Right lobe of liver (tissue), 6 donors: Measurements from ENCODE around the gene DERL3. TPM values are rescaled to one million over a fixed set of nuclear protein-coding genes. Genes with fewer than 3 reads are reported as not detected.
A peak's percentile ranks its signal among the peaks of the same experiment; 100 is the strongest.
"Not testable (repeated sequence)": the region's sequence is repeated elsewhere in the genome, so short reads cannot be mapped to it uniquely, and the experiment has no call there.

ENCODE experiments used
- ATAC-seq, 4 donors: fragments of 200-7000 bp; cut with Tn5 transposase; one replicate each; pipeline ENCODE4 v1.9.1; 2020; ENCODE audit warnings: mild to moderate bottlenecking in 4 of 4, moderate library complexity in 4 of 4
- DNase-seq, 3 donors: peaks; one replicate each; pipeline ENCODE4 v3.0.0-alpha.2; 2020
- H3K27ac ChIP-seq, 3 donors: fragments of 200-600 bp; one replicate each; pipeline ENCODE4 v1.8.0; 2022
- H3K27me3 ChIP-seq, 2 donors: fragments of 200-600 bp; one replicate each; pipeline ENCODE4 v1.8.0; 2022
- H3K36me3 ChIP-seq, 4 donors: fragments of 200-600 bp; sonication (generic) in 1 of 4; one replicate each; pipeline versions ENCODE4 v1.5.1 to v1.8.0; 2017 to 2022; ENCODE audit warnings: control low read depth in 1 of 4
- H3K4me1 ChIP-seq, 4 donors: fragments of 200-600 bp; sonication (generic) in 1 of 4; one replicate each; pipeline versions ENCODE4 v1.5.1 to v1.8.0; 2017 to 2022; ENCODE audit warnings: control low read depth in 1 of 4
- H3K4me3 ChIP-seq, 3 donors: fragments of 200-600 bp; one replicate each; pipeline ENCODE4 v1.8.0; 2022
- H3K9me3 ChIP-seq, 4 donors: fragments of 200-600 bp; sonication (generic) in 1 of 4; one replicate each; pipeline versions ENCODE4 v1.5.1 to v1.8.0; 2017 to 2022; ENCODE audit warnings: control low read depth in 1 of 4
- POLR2A ChIP-seq: fragments of 450-650 bp; IDR thresholded peaks from one replicate; pipeline ENCODE4 v1.6.1; 2017; ENCODE audit warnings: antibody characterized with exemption, mild to moderate bottlenecking
- WGBS: methylation state at CpG from one replicate; pipeline ENCODE4 v1.1.6; 2018; ENCODE audit warnings: low coverage, low lambda C conversion rate; ENCODE audit not compliant: insufficient coverage; ENCODE audit errors: missing lambda C conversion rate; 5-methylcytosine and 5-hydroxymethylcytosine counted together
- intact Hi-C, 2 donors: fragments of 100-400 bp; cut with DNase I; formaldehyde crosslinking; loops; one replicate each; pipeline versions ENCODE4 v1.11.2 to v1.14.1; 2022
- total RNA-seq, 6 experiments: library from RNA; depleted of rRNA in 2 of 6; stranded (reverse); fragments of >200 nt in 2 of 6; fragmentation: NEBNext Ultra II Directional in 3 of 6; extraction: Animal tissue kit (Norgen Biotek cat#: 25700) in 3 of 6; gene quantifications; one replicate each; pipeline versions ENCODE4 v1.1.0 to v1.2.4, GENCODE V29; 2016 to 2023
- TF ChIP-seq, protein P1 (sequence below), 4 donors: fragments of 200-600 bp in 3 of 4; fragments of 450-650 bp in 1 of 4; IDR thresholded peaks; one replicate each; pipeline versions ENCODE4 v1.5.1 to v1.8.0; 2016 to 2022; ENCODE audit warnings: antibody characterized with exemption in 4 of 4, mild to moderate bottlenecking in 2 of 4
- donor health status: DM: no; HTN: yes; CAD: no.
- donor health status: DM: no; HTN: no; CAD: no.
- donor health status: DM: no; HTN: no; CAD: no.
- donor health status: DM: no; HTN: yes; CAD: no.
- donor health status: DM: no; HTN: yes; CAD: no.

The DERL3 gene
- total RNA-seq, 6 experiments from 2014 or later: 1.1 to 7.1 (median 4.1) TPM

DNA sequence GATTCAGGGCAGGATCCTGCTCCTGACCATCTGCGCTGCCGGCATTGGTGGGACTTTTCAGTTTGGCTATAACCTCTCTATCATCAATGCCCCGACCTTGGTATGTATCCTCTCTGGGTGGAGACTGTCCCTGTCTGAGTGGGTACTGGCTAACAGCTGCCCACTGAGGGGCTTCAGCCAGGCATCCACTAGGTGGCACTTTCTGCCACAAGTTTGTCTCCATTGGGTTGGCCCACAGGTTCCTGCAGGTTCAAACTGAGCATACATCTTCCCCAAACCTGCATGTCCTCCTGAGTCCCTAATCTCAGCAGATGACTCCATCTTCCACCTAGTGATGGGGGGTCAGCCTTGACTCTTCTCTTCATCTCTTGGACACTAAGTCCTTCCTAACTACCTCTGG lies 23.3 kb upstream of the DERL3 start:
- ATAC-seq (peak; percentile 19 to 43 (median 39)), DNase-seq (no peak)
- peaks cover 0 to 5% (median 0%) of the 10 kb centered on the region in 4 donors for H3K4me1 ChIP-seq
- TF ChIP-seq POLR2A: no peak
- TF ChIP-seq, protein P1, sequence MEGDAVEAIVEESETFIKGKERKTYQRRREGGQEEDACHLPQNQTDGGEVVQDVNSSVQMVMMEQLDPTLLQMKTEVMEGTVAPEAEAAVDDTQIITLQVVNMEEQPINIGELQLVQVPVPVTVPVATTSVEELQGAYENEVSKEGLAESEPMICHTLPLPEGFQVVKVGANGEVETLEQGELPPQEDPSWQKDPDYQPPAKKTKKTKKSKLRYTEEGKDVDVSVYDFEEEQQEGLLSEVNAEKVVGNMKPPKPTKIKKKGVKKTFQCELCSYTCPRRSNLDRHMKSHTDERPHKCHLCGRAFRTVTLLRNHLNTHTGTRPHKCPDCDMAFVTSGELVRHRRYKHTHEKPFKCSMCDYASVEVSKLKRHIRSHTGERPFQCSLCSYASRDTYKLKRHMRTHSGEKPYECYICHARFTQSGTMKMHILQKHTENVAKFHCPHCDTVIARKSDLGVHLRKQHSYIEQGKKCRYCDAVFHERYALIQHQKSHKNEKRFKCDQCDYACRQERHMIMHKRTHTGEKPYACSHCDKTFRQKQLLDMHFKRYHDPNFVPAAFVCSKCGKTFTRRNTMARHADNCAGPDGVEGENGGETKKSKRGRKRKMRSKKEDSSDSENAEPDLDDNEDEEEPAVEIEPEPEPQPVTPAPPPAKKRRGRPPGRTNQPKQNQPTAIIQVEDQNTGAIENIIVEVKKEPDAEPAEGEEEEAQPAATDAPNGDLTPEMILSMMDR (IDR thresholded peaks at IDR 0.05): peak; percentile 44 to 63 (median 53)
- intact Hi-C loops: no loop called here
- H3K9me3 ChIP-seq: no peaks in the 10 kb centered on the region
- H3K27ac ChIP-seq: no peak overlapping the region
- no peaks in the 10 kb centered on the region for H3K27me3 ChIP-seq
- H3K36me3 ChIP-seq: peaks cover 0 to 3% (median 0%) of the 10 kb centered on the region in 4 donors
- no peak overlapping the region for H3K4me3 ChIP-seq
- 14% methylated on average over 1 of the region's 3 CpGs for WGBS

DNA sequence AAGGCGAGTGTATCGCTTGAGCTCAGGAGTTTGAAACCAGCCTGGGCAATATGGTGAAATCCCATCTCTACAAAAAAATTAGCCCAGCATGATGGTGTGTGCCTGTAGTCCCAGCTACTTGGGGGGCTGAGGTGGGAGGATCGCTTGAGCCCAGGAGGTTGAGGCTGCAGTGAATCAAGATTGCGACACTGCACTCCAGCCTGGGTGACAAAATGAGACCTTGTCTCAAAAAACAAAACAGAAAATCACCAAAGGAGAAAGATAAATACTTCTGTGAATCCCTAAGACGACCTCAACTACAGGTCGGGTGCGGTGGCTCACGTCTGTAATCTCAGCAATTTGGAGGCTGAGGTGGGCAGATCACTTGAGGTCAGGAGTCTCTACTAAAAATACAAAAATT lies 21.4 kb upstream of the DERL3 start:
- DNase-seq, intact Hi-C loops, H3K27me3 ChIP-seq, H3K27ac ChIP-seq, H3K4me1 ChIP-seq, ATAC-seq, H3K4me3 ChIP-seq, H3K36me3 ChIP-seq, H3K9me3 ChIP-seq: not testable (repeated sequence)
- WGBS: 87% methylated on average over 8 of the region's 8 CpGs

DNA sequence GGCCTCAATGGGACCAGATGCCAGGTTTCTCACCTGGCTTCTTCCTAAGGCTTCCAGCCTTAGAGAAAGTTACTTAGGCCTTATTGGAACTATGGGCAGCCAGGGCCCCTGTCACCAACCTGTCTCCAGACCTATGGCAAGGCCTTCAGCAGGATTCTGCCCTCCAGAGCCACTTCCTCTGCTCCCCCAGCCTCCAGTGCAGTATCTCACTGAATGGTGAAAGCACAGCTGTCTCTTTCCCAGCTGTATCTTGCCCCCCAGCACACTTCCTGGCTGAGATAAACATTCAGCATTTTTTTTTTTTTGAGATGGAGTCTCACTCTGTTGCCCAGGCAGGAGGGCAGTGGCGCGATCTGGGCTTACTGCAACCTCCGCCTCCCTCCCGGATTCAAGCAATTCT lies 20.4 kb upstream of the DERL3 start:
- Histone ChIP-seq H3K27ac (no peak overlapping the region), H3K9me3 (no peaks in the 10 kb centered on the region), H3K4me1 (peaks cover 0 to 10% (median 0%) of the 10 kb centered on the region in 4 donors), H3K27me3 (no peaks in the 10 kb centered on the region), H3K4me3 (no peak overlapping the region), H3K36me3 (peaks cover 0 to 3% (median 0%) of the 10 kb centered on the region in 4 donors)
- DNase-seq (no peak), ATAC-seq (no peak)
- 90% methylated on average over 4 of the region's 4 CpGs for WGBS
- no peak for TF ChIP-seq POLR2A
- TF ChIP-seq, protein P1 (IDR thresholded peaks at IDR 0.05): no peak
- intact Hi-C loops: no loop called here

GRCh38 chr22:23858484-23858815 lies 19.6 kb upstream of the DERL3 start:
- Histone ChIP-seq H3K4me1 (peaks cover 0 to 10% (median 0%) of the 10 kb centered on the region in 4 donors), H3K36me3 (peaks cover 0 to 3% (median 0%) of the 10 kb centered on the region in 4 donors), H3K4me3 (peak overlapping the region; percentile 62 to 78 (median 65)), H3K9me3 (no peaks in the 10 kb centered on the region), H3K27ac (no peak overlapping the region), H3K27me3 (no peaks in the 10 kb centered on the region)
- no peak for TF ChIP-seq POLR2A
- TF ChIP-seq, protein P1 (IDR thresholded peaks at IDR 0.05): no peak
- 63% methylated on average over 7 of the region's 7 CpGs for WGBS
- intact Hi-C loops: no loop called here
- ATAC-seq (no peak), DNase-seq (no peak)

GRCh38 chr22:23857606-23858483 lies 19.0 kb upstream of the DERL3 start, which contains the start of gene SLC2A11:
Gene SLC2A11, plus strand, starts transcription at chr22:23857875. Its CDS starts 125 bp downstream, at chr22:23858000.
- ATAC-seq (peak; percentile 94 to 96 (median 96)), DNase-seq (peak; percentile 97 to 98 (median 98))
- peaks cover 0 to under 1% (median 0%) of the 10 kb centered on the region in 4 donors for H3K36me3 ChIP-seq
- H3K4me1 ChIP-seq: peaks cover 0 to 10% (median 0%) of the 10 kb centered on the region in 4 donors
- peak within 1 kb of the TSS; percentile 62 to 78 (median 65) for H3K4me3 ChIP-seq
- intact Hi-C loops: no loop called here
- no peaks in the 10 kb centered on the region for H3K27me3 ChIP-seq
- WGBS: 3% methylated on average over 24 of the region's 60 CpGs
- TF ChIP-seq POLR2A: peak; percentile 78
- TF ChIP-seq, protein P1 (IDR thresholded peaks at IDR 0.05): peak in 2 of 4 donors; percentile 16 to 35
- H3K27ac ChIP-seq: peak within 1 kb of the TSS; percentile 57 to 80 (median 77)
- no peaks in the 10 kb centered on the region for H3K9me3 ChIP-seq
